Esophagus muscularis mucosa (tissue), 2 donors: Measurements from ENCODE around the gene KAT7.

Source experiments
- POLR2A ChIP-seq: fragments of 450-650 bp; IDR thresholded peaks from one replicate; pipeline ENCODE4 v1.6.1; 2017; ENCODE audit warnings: antibody characterized with exemption, moderate library complexity, mild to moderate bottlenecking, low read depth
- POLR2AphosphoS5 ChIP-seq, 2 donors: sonication (generic); formaldehyde crosslinking; IDR thresholded peaks; one replicate each; pipeline ENCODE4 v1.6.1; 2017; ENCODE audit warnings: antibody characterized with exemption in 2 of 2

- TF ChIP-seq POLR2AphosphoS5 (IDR thresholded peaks at IDR 0.05) (no peak), POLR2A (no peak)
These were observed 730 bp downstream of the KAT7 start for GRCh38 chr17:49789243-49789578.
